ENCODE measurements around the gene SHC4.
A peak's percentile ranks its signal among the peaks of the same experiment; 100 is the strongest.
"Not testable (repeated sequence)": the region's sequence is repeated elsewhere in the genome, so short reads cannot be mapped to it uniquely, and the experiment has no call there.

Gene SHC4

GRCh38 chr15:48871542-48871941 is 92.2 kb downstream of the SHC4 start:
- TF ChIP-seq POLR2A (IDR thresholded peaks at IDR 0.05; ENCODE audit: low read length) (no peak), GATA1 (IDR thresholded peaks at IDR 0.05; ENCODE audit: low read depth, low read length) (no peak)
- no peak for DNase-seq

DNA sequence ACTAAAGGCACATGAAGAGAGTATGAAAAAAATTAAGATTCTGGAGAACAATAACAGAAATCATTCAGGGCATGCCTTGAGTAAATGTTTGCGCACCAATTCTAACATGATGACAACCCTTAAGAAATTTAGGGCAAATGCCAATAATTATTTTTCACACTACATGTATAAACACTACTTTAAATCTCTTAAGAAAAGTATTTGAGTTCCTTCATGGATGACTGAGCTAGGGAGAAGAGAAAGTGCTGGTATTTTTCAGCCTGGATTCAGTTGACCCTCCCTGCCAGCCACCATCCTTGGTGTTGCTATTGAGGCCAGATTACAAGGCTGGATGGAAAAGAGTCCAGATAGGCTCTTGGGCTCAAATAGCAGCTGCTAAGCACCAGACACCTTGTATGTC is 93.8 kb downstream of the SHC4 start:
- DNase-seq, result no peak
- TF ChIP-seq GATA1 (IDR thresholded peaks at IDR 0.05; ENCODE audit: low read depth, low read length) (no peak), POLR2A (IDR thresholded peaks at IDR 0.05; ENCODE audit: low read length) (no peak)

- TF ChIP-seq GATA1 (IDR thresholded peaks at IDR 0.05; ENCODE audit: low read depth, low read length), result no peak
- no peak for TF ChIP-seq POLR2A (IDR thresholded peaks at IDR 0.05; ENCODE audit: low read length)
- no peak for DNase-seq
These were observed 95.2 kb downstream of the SHC4 start for GRCh38 chr15:48868536-48868935.

GRCh38 chr15:48868023-48868422 is 95.7 kb downstream of the SHC4 start:
- DNase-seq, result no peak
- TF ChIP-seq POLR2A (IDR thresholded peaks at IDR 0.05; ENCODE audit: low read length), result no peak
- TF ChIP-seq GATA1 (IDR thresholded peaks at IDR 0.05; ENCODE audit: low read depth, low read length), result no peak

DNA sequence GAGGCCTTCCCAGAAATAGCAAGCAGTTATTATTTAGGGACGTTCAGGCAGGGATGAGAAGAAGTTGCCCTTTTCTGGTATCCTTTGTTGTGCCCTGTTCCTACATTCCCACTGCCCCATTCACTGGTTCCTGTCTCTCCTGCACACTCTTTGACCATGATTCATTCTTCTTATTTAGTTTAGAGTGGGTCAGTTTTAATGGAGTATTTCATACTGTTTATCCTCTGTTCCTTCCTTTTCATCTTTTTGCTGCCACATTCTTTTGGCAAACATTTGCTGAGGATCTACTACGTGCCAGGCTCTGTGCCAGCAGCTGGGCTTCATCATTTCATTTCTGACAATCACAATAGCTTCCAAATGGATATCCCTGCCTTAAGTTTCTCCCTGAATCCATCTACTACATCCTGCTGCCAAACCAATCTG is 97.6 kb downstream of the SHC4 start:
- no peak for TF ChIP-seq GATA1 (IDR thresholded peaks at IDR 0.05; ENCODE audit: low read depth, low read length)
- TF ChIP-seq POLR2A (IDR thresholded peaks at IDR 0.05; ENCODE audit: low read length), result no peak
- no peak for DNase-seq

- DNase-seq, result no peak
- TF ChIP-seq GATA1 (IDR thresholded peaks at IDR 0.05; ENCODE audit: low read depth, low read length) (no peak), POLR2A (IDR thresholded peaks at IDR 0.05; ENCODE audit: low read length) (no peak)
These were observed 98.2 kb downstream of the SHC4 start for GRCh38 chr15:48865370-48866079.

- no peak for DNase-seq
- TF ChIP-seq GATA1 (IDR thresholded peaks at IDR 0.05; ENCODE audit: low read depth, low read length), result no peak
These were observed 101.0 kb downstream of the SHC4 start for GRCh38 chr15:48862705-48863104.

DNA sequence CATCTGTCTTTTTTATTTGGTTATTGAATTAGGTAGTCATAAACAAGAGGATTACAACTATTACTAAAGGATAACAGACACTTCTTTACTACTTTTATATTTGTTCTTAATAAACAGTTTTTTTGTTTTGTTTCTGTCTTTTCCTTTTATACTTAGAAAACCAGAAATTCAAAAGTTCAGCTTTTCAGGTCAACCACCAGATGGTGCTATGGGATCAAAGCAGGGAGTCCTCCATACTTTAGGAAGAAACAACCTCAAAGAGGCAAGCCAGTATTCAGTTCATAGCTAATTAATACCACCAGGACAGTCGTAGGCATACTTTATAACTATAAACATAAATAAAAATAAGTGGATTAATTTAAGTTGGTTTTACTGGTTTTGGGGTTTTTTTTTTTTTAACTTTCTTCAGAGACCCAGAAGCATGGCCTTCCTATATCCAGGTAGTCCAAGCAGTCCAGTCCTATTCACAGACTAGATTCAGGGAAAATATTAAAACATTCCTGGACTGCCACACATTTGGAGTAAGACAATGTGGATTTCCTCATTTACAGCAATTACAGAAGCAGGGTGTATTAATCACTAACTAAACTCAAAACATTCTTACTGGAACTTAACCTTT is 101.8 kb downstream of the SHC4 start:
- no peak for TF ChIP-seq GATA1 (IDR thresholded peaks at IDR 0.05; ENCODE audit: low read depth, low read length)
- peak; percentile 79 to 87 for DNase-seq

DNA sequence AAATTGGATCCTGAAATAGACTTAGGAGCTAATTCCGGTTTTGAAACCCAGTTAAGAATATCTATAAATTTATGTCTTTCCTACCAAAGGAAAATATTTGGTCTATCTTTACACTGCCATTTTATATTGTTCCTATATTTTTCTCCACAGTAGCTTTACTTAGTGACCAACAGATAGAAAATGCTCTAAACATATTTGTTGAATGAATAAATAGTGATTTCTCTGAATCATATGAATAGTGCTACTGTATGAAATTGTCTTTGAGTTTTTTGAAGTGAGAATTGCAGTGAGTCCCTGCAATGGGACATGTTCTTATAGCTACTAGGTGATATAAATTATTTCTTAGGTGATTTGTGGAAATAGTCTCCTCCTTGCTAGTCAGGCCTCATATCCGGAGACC is 104.3 kb downstream of the SHC4 start:
- TF ChIP-seq GATA1 (IDR thresholded peaks at IDR 0.05; ENCODE audit: low read depth, low read length), result no peak
- no peak for TF ChIP-seq POLR2A (IDR thresholded peaks at IDR 0.05; ENCODE audit: low read length)
- DNase-seq, result no peak

- TF ChIP-seq POLR2A (IDR thresholded peaks at IDR 0.05; ENCODE audit: low read length) (peak; percentile 31), GATA1 (IDR thresholded peaks at IDR 0.05; ENCODE audit: low read depth, low read length) (no peak)
- DNase-seq, result peak; percentile 83 to 84
These were observed 105.3 kb downstream of the SHC4 start for GRCh38 chr15:48858401-48858800.

GRCh38 chr15:48856942-48857341 is 106.8 kb downstream of the SHC4 start:
- TF ChIP-seq POLR2A (IDR thresholded peaks at IDR 0.05; ENCODE audit: low read length) (no peak), GATA1 (IDR thresholded peaks at IDR 0.05; ENCODE audit: low read depth, low read length) (no peak)
- DNase-seq, result no peak

DNA sequence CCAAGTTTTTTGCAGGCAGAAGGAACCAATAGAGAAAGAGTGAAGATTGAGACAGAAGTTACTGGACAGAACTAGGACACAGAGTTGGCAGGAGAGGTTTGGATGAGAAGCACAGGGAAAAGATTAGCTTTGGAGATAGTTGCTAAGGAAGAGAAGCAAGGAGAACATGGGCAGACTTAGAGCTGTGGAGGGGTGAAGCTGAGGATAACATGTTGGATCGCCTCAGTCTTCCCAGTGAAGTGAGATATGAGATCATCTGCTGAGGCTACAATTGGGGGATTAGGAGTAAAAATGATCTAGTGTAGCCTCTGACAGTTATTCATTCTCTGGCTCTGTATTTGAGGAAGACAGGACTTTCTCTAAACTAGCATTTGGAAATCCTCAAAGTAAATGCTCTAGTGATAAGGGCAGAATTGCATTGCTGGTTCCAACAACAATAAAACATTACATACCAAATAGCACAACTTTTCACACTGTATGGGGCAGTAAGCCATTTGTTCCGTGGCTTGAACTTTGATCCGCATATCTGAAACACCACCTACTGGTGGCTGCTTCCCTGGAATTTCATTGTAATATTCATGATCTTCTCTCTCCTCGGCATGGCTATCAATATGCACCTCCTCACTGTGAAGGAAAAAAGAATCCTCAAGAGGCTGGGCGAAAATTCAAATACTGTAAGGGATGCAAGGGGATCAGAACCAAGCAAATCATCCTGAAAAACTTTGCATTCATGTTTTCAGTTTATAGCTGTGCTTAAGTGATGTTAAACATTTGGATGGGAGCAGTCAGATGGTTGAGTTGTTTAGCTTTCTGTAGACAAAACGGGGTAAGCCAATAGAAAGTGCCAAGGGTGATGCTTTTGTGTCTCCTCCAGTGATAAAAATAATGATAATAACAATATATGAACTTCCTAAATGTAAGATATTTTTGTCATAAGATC is 107.9 kb downstream of the SHC4 start:
- peak; percentile 24 to 46 for DNase-seq
- TF ChIP-seq POLR2A (IDR thresholded peaks at IDR 0.05; ENCODE audit: low read length), result no peak
- no peak for TF ChIP-seq GATA1 (IDR thresholded peaks at IDR 0.05; ENCODE audit: low read depth, low read length)

DNA sequence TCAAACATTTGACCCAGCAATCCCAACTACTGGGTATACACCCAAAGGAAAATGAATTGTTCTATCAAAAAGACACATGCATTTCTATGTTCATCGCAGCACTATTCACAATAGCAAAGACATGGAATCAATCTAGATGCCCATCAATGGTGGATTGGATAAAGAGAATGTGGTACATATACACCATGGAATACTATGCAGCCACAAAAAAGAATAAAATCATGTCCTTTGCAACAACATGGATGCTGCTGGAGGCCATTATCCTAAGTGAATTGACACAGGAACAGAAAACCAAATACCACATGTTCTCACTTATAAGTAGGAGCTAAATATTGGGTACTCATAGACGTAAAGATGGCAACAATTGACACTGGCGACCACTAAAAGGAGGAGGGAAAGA is 109.3 kb downstream of the SHC4 start:
- DNase-seq, result not testable (repeated sequence)

GRCh38 chr15:48851956-48852355 is 111.8 kb downstream of the SHC4 start:
- peak; percentile 25 to 61 for DNase-seq
- TF ChIP-seq POLR2A (IDR thresholded peaks at IDR 0.05; ENCODE audit: low read length) (no peak), GATA1 (IDR thresholded peaks at IDR 0.05; ENCODE audit: low read depth, low read length) (no peak)

Data from erythroblast (primary cell).